ENCODE results near the gene SENP2. TPM values are rescaled to one million over a fixed set of nuclear protein-coding genes. Genes with fewer than 3 reads are reported as not detected.

The SENP2 gene
- total RNA-seq, 4 donors from 2014 or later = 23.7 to 56.9 (median 30.6) TPM

GRCh38 chr3:185645596-185646381 is 59.7 kb downstream of the SENP2 start:
- ATAC-seq (ENCODE audit: low FRiP score) (no peak), DNase-seq (ENCODE audit: low spot score) (no peak)
- TF ChIP-seq CTCF (IDR thresholded peaks at IDR 0.05) = no peak

DNA sequence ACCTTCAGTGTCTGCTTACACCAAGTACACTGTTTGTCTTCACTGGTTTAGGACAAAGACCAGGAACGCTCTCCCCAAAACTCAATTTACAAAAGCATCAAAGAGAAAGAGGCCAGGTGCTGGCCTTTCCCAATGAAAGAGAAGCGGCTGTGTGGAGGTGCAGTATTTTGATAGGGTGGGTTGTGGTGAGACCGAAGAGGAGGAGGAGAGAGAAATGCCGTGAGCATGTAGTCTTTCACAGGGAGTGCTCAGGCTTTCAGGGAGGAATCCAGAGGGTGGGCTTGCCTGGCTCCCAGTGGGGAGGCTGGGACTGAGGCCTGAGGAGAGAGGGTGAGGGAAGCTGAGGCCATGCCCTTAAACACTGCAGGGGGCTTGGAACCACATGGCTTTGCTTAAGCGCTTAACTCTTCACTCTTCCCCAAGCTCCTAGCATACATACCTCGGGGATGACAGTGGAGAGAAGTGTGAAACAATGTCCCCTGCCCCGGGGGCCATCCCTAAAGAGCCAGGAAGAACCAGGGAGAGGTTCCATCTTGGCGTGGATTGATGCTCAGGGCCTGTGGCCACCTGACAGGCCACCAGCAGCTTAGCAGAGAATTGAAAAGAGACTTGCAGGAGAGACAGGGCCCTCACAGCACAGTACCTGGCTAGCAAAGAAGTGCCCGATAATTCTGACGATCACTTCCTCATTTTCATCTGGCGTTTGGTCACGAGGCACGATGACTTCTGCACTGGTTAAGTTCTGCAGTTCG is 60.5 kb downstream of the SENP2 start:
- TF ChIP-seq CTCF (IDR thresholded peaks at IDR 0.05) = no peak
- ATAC-seq (ENCODE audit: low FRiP score) (no peak), DNase-seq (ENCODE audit: low spot score) (no peak)

DNA sequence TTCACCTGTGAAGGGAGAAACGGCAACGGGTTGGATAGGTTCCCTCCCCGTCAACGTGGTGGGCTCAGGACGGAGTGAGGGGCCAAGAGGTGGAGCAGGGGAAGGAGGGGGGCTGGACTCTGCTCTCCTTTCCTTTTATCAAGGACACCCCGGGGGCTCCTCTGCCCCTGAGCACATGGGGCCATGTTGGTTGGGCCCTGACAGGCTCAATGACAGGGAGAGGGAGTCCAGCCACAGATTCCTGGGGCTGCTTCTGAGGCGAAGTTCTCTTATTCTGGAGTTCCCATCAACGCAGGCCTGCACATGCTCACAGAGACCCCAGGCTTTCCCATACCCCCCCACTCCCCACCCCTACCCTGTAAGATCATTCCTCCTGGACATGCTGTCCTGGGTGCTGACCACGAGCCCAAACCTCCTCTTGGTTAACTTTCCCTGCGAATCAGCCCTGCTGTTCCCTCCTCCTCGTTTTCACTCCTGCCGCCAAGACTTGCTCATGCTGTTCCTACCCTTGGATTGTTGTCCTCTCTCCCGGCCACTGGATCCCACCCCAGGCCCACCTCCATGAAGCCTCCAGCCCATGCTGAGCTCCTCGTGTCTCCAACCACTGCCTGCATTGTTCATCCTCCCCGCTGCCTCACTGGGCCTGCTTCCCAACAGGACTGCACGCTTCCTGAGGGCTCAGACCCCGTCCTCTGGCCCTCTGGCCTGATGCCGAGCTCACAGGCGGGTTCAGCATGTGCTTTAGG is 61.2 kb downstream of the SENP2 start:
- DNase-seq (ENCODE audit: low spot score) (no peak), ATAC-seq (ENCODE audit: low FRiP score) (no peak)
- TF ChIP-seq CTCF (IDR thresholded peaks at IDR 0.05) = no peak

- ATAC-seq (ENCODE audit: low FRiP score) = no peak
- no peak for DNase-seq (ENCODE audit: low spot score)
- no peak for TF ChIP-seq CTCF (IDR thresholded peaks at IDR 0.05)
Measured at GRCh38 chr3:185647880-185648210, 61.8 kb downstream of the SENP2 start.

DNA sequence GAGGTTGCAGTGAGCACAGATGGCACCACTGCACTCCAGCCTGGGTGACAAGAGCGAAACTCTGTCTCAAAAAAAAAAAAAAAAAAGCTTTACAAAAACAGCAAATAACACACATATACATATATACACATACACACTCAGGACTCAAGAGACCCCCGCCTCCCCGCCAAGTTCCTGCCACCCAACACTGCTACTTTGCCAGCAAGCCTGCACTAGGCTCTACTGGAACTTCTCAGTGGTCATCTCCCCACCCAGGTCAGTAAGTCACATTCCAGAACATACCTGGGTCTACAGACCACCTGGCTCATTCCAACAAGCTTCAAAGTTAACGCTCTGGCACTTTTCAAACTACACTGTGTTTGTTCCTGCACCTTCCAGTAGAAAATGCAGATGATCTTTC is 62.3 kb downstream of the SENP2 start:
- no peak for TF ChIP-seq CTCF (IDR thresholded peaks at IDR 0.05)
- ATAC-seq (ENCODE audit: low FRiP score) = no peak
- DNase-seq (ENCODE audit: low spot score) = no peak

DNA sequence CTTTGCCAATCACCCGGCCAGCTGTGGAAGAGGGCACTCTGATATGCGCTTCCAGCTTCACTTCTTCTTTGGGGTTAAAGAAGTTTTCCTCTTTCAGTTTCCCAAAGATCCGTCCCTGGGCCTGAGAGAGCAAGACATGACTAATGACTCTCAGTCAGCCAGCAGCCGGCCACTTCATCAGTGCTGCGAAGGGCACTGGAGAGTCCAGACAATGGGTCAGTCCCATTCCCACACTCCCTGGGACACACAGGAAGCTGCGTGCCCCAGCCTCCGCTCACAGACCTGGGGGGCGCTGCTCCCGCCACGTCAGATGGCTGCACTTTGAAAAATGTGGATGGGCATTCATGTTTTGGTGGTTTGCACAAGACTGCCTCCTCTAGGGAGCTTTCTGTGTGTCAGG is 63.3 kb downstream of the SENP2 start:
- DNase-seq (ENCODE audit: low spot score) = no peak
- no peak for ATAC-seq (ENCODE audit: low FRiP score)
- no peak for TF ChIP-seq CTCF (IDR thresholded peaks at IDR 0.05)

All from omental fat pad (tissue), 4 donors.